Pancreas (tissue), 10 donors: Measurements from ENCODE around the gene TPGS2. TPM values are rescaled to one million over a fixed set of nuclear protein-coding genes. Genes with fewer than 3 reads are reported as not detected.

Experiments
- ATAC-seq, 4 donors: fragments of 200-7000 bp; cut with Tn5 transposase; one replicate each; pipeline versions ENCODE4 v1.8.0 to v1.9.1; 2020; ENCODE audit warnings: mild to moderate bottlenecking in 4 of 4, moderate library complexity in 4 of 4
- DNase-seq, 6 donors: peaks; one replicate each; pipeline ENCODE4 v3.0.0-alpha.2; 2020
- FAIRE-seq: peaks from 2 replicates; lab custom pipeline; 2012; peaks lifted over from hg19 to GRCh38; lab: Jason Lieb, UNC
- H3K27ac ChIP-seq, 4 donors: fragments of 200-600 bp; sonication (generic); 1 replicate in 3 of 4; 2 replicates in 1 of 4; pipeline versions ENCODE4 v1.5.0 to v1.8.0; 2020
- H3K27me3 ChIP-seq, 4 donors: fragments of 200-600 bp; one replicate each; pipeline ENCODE4 v1.8.0; 2021
- H3K36me3 ChIP-seq, 3 donors: fragments of 200-600 bp; sonication (generic) in 1 of 3; one replicate each; pipeline versions ENCODE4 v1.5.0 to v1.8.0; 2020 to 2021
- H3K4me1 ChIP-seq, 3 donors: fragments of 200-600 bp; one replicate each; pipeline ENCODE4 v1.8.0; 2021
- H3K4me3 ChIP-seq, 4 donors: fragments of 200-600 bp; sonication (generic) in 2 of 4; one replicate each; pipeline versions ENCODE4 v1.5.0 to v1.8.0; 2020 to 2021
- H3K9me3 ChIP-seq, 4 donors: fragments of 200-600 bp; one replicate each; pipeline ENCODE4 v1.8.0; 2021
- WGBS, 2 donors: extraction: QIAGEN DNeasy Blood & Tissue Kit; methylation state at CpG; one replicate each; pipeline ENCODE4 v1.1.7; 2013; 5-methylcytosine and 5-hydroxymethylcytosine counted together
- intact Hi-C, 3 donors: fragments of 100-400 bp; cut with DNase I; formaldehyde crosslinking; loops; one replicate each; pipeline versions ENCODE4 v1.11.1 to v1.14.2; 2022
- polyA plus RNA-seq, 2 donors: library from polyadenylated mRNA; stranded (reverse); fragments of 200-250 nt; gene quantifications; one replicate each; pipeline ENCODE4 v1.2.3, GENCODE V29; 2013
- total RNA-seq, 6 donors: library from RNA; stranded (reverse); fragmentation: NEBNext Ultra II Directional in 4 of 6; extraction: Animal tissue kit (Norgen Biotek cat#: 25700) in 4 of 6; gene quantifications; one replicate each; pipeline versions ENCODE4 v1.2.1 to v1.2.4, GENCODE V29; 2021 to 2023
- TF ChIP-seq, protein P1 (sequence below), 4 donors: fragments of 200-600 bp; sonication (generic) in 3 of 4; IDR thresholded peaks; one replicate each; pipeline versions ENCODE4 v1.5.0 to v1.8.0; 2021; ENCODE audit warnings: antibody characterized with exemption in 4 of 4
- donor health status: healthy with polysubstance abuse.
- donor health status: DM: no; HTN: no; CAD: no; lungs with moderate emphysema.
- donor health status: DM: no; HTN: no; CAD: no.
- donor health status: control.
- donor health status: control.
- donor health status: Bipolar disorder and iron deficiency.
- donor health status: DM: yes; HTN: yes; CAD: no.
- donor health status: DM: no; HTN: no; CAD: no.
- donor health status: DM: no; HTN: no; CAD: no.
- donor health status: DM: yes; HTN: yes; CAD: no.

Gene TPGS2
- total and polyA plus RNA-seq, 8 donors, result 16.6 to 44.6 (median 25.2) TPM

DNA sequence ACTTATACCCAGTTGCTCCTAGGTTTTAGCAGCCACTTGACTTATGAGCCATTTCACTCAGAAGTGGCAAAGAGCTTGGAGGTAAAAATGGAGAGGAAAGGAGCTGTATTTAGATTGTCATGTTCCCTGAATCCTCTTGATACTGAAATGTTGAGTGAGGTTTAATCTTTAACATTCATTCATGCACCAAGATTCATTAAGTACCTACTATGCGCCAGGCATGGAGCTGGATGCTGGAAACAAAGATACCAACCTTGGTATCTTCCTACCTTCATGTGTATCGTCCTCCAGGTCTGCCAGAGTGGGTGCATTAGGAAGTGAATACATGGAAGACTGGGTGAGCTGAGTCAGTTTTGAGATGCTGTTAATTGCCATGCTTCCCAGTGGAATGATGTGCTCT, 23.7 kb downstream of the TPGS2 start:
- ATAC-seq (no peak), FAIRE-seq (no peak), DNase-seq (no peak)
- Histone ChIP-seq H3K27ac (no peak overlapping the region), H3K9me3 (no peaks in the 10 kb centered on the region), H3K36me3 (peaks cover 0 to 22% (median 12%) of the 10 kb centered on the region in 3 donors), H3K4me3 (no peak overlapping the region), H3K27me3 (no peaks in the 10 kb centered on the region), H3K4me1 (no peaks in the 10 kb centered on the region)
- 91 to 96% methylated on average over 2 of the region's 2 CpGs for WGBS, 2 donors
- intact Hi-C loops, result loop anchor here in 1 of 3 donors (5.0 kb wide), 1 partner anchor 118 kb away; no protein-coding TSS in a partner anchor
- TF ChIP-seq, protein P1, sequence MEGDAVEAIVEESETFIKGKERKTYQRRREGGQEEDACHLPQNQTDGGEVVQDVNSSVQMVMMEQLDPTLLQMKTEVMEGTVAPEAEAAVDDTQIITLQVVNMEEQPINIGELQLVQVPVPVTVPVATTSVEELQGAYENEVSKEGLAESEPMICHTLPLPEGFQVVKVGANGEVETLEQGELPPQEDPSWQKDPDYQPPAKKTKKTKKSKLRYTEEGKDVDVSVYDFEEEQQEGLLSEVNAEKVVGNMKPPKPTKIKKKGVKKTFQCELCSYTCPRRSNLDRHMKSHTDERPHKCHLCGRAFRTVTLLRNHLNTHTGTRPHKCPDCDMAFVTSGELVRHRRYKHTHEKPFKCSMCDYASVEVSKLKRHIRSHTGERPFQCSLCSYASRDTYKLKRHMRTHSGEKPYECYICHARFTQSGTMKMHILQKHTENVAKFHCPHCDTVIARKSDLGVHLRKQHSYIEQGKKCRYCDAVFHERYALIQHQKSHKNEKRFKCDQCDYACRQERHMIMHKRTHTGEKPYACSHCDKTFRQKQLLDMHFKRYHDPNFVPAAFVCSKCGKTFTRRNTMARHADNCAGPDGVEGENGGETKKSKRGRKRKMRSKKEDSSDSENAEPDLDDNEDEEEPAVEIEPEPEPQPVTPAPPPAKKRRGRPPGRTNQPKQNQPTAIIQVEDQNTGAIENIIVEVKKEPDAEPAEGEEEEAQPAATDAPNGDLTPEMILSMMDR (IDR thresholded peaks at IDR 0.05), result no peak

DNA sequence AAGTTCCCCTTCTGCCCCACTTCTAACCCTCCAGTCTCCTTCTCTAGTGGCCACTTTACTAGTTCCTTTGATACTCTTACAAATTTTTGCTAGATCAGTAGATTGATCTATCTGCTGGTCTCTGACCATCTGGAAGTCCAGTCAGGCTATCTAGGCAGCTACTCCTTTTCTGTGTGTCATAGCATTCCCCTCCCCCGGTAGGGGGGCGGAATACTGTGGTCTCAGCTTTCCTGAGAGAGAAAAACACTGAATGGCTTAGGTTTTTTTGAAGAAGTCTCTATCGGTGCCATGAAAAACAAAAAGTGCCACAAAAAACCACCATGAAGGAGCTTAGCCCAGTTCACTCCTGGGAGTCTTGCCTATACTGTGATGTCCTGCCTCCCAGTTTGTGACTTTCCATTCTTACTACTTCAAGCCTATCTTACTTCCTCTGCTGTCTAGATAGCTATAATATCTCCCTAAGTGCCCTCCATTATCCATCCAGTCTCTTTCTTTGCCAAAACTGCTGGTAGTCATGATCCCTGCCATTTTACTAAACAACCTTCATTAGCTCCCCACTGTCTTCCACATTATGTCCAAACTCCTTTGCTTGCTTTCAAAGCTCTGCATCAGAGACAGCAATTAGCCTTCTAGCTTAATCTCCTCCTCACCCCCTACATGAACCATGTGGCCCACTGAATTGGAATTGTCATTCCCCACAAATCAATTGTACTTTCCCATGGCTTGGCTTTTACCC, 29.9 kb downstream of the TPGS2 start:
- FAIRE-seq, result no peak
- ATAC-seq, result no peak
- intact Hi-C loops, result no loop called here
- peaks cover 0 to 38% (median 12%) of the 10 kb centered on the region in 3 donors for H3K36me3 ChIP-seq
- H3K9me3 ChIP-seq, result no peaks in the 10 kb centered on the region
- WGBS, 2 donors, result 85 to 92% methylated on average over 3 of the region's 3 CpGs
- no peak for DNase-seq
- no peak overlapping the region for H3K4me3 ChIP-seq
- H3K27ac ChIP-seq, result no peak overlapping the region
- H3K4me1 ChIP-seq, result no peaks in the 10 kb centered on the region
- H3K27me3 ChIP-seq, result no peaks in the 10 kb centered on the region
- TF ChIP-seq, protein P1 (IDR thresholded peaks at IDR 0.05), result no peak

DNA sequence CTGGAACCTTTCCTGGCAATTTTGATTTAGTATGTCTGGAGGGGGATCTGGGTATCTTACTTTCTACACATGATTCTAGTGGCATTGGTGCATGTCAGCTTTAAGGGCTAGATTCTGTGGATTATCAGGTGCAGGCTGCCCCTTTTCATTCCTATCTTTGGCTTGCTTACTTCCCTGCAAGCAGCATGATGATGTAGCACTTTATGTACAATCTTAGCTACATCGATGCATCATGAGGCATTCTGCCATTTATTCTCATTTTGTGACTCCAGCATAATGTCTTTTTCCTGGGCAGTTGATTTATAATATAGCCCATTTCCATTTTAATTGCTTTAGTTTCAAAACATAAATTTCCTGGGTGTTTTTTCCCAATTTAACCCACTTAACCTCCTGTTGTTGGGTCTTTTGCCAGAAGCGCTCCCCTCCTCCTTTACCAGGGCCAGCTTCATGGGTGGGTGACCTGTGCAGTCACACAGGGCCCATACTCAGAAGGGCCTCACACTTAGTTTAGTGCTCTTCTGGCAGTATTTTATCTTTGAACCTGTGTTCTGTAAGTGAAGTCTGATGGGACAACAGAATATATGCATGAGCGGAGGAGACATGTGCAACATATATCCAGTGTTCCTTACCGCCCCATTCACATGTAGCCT, 36.0 kb downstream of the TPGS2 start:
- ATAC-seq (no peak), DNase-seq (no peak), FAIRE-seq (no peak)
- Histone ChIP-seq H3K4me3 (no peak overlapping the region), H3K27ac (no peak overlapping the region), H3K4me1 (no peaks in the 10 kb centered on the region), H3K27me3 (no peaks in the 10 kb centered on the region), H3K9me3 (no peaks in the 10 kb centered on the region), H3K36me3 (peaks cover 0 to 20% (median 9%) of the 10 kb centered on the region in 3 donors)
- WGBS, 2 donors, result 97 to 99% methylated on average over 4 of the region's 4 CpGs
- TF ChIP-seq, protein P1 (IDR thresholded peaks at IDR 0.05), result no peak
- intact Hi-C loops, result no loop called here

DNA sequence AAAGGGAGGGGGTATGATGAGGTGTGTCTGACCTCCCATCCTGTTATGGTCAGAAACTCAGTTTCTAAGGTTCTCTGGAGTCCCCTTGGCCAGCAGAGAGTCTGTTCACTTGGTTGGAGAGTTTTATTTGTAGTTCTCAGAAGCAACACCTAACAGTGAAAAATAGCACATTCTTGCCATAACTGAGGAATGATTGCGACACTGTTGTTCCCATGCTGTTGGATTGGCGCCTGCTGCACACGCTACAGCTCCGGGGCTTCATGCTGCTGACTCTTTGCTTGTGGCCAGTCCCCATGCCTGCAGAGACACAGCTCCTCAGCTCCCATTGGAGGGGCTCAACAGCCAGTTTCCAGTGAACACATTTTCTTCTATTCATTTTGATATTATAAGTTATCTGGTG, 42.1 kb downstream of the TPGS2 start:
- no peaks in the 10 kb centered on the region for H3K27me3 ChIP-seq
- TF ChIP-seq, protein P1 (IDR thresholded peaks at IDR 0.05), result no peak
- 52 to 56% methylated on average over 4 of the region's 4 CpGs for WGBS, 2 donors
- H3K4me3 ChIP-seq, result no peak overlapping the region
- H3K27ac ChIP-seq, result peak overlapping the region in 3 of 4 donors; percentile 7 to 30 (median 23)
- ATAC-seq (peak; percentile 78 to 93 (median 88)), FAIRE-seq (no peak), DNase-seq (peak in 4 of 6 donors; percentile 23 to 46 (median 34))
- no peaks in the 10 kb centered on the region for H3K4me1 ChIP-seq
- intact Hi-C loops, result no loop called here
- H3K9me3 ChIP-seq, result no peaks in the 10 kb centered on the region
- no peaks in the 10 kb centered on the region for H3K36me3 ChIP-seq
